HepG2 (cell line): ENCODE data around the gene CCDC57. TPM values are rescaled to one million over a fixed set of nuclear protein-coding genes. Genes with fewer than 3 reads are reported as not detected.

Source experiments
- HDAC1 ChIP-seq: sonication (generic); formaldehyde crosslinking; IDR thresholded peaks from 2 replicates; pipeline ENCODE4 v1.5.1; 2020; ENCODE audit warnings: mild to moderate bottlenecking, missing genetic modification reagents
- HNRNPLL ChIP-seq: fragments of 200-400 bp; formaldehyde crosslinking; IDR thresholded peaks from 2 replicates; pipeline ENCODE4 v1.6.1; 2017; ENCODE audit warnings: mild to moderate bottlenecking, low read depth, low read length; ENCODE audit not compliant: poor library complexity, severe bottlenecking
- HOXA5 ChIP-seq: sonication (generic); formaldehyde crosslinking; IDR thresholded peaks from 2 replicates; pipeline ENCODE4 v1.4.0; 2020; ENCODE audit warnings: missing genetic modification reagents
- MIER2 ChIP-seq: IDR thresholded peaks from 2 replicates; pipeline ENCODE4 v1.6.1; 2016; ENCODE audit warnings: missing biosample characterization, missing genetic modification reagents
- MLLT10 ChIP-seq: sonication (generic); formaldehyde crosslinking; IDR thresholded peaks from 2 replicates; pipeline ENCODE4 v1.4.0; 2020; ENCODE audit warnings: missing genetic modification reagents
- RNF2 ChIP-seq: fragments of 450-650 bp; conservative IDR thresholded peaks from 2 replicates; pipeline ENCODE4 v1.6.1; 2016; ENCODE audit warnings: low read depth
- SRY ChIP-seq: sonication (generic); formaldehyde crosslinking; IDR thresholded peaks from 2 replicates; pipeline ENCODE4 v1.8.0; 2022; ENCODE audit warnings: mild to moderate bottlenecking, missing genetic modification reagents
- SYNCRIP ChIP-seq: fragments of 200-400 bp; formaldehyde crosslinking; IDR thresholded peaks from 2 replicates; pipeline ENCODE4 v1.6.1; 2018; ENCODE audit warnings: mild to moderate bottlenecking, low read depth, low read length; ENCODE audit not compliant: insufficient read depth
- TIGD3 ChIP-seq: sonication (generic); formaldehyde crosslinking; IDR thresholded peaks from 2 replicates; pipeline ENCODE4 v1.5.1; 2020; ENCODE audit warnings: mild to moderate bottlenecking, missing genetic modification reagents, borderline replicate concordance
- ZFP41 ChIP-seq: sonication (generic); formaldehyde crosslinking; IDR thresholded peaks from 2 replicates; pipeline ENCODE4 v1.4.0; 2020; ENCODE audit warnings: mild to moderate bottlenecking, missing genetic modification reagents, borderline replicate concordance
- ZNF230 ChIP-seq: sonication (generic); formaldehyde crosslinking; IDR thresholded peaks from 2 replicates; pipeline ENCODE4 v1.4.0; 2020; ENCODE audit warnings: mild to moderate bottlenecking, missing genetic modification reagents
- ZNF788 ChIP-seq: sonication (generic); formaldehyde crosslinking; IDR thresholded peaks from 2 replicates; pipeline ENCODE4 v1.5.0; 2020; ENCODE audit warnings: mild to moderate bottlenecking, missing genetic modification reagents, borderline replicate concordance
- ZNF816 ChIP-seq: sonication (generic); formaldehyde crosslinking; IDR thresholded peaks from 2 replicates; pipeline ENCODE4 v1.8.0; 2022; ENCODE audit warnings: missing genetic modification reagents, mild to moderate bottlenecking, borderline replicate concordance
- ZNF883 ChIP-seq: sonication (generic); formaldehyde crosslinking; IDR thresholded peaks from 2 replicates; pipeline ENCODE4 v1.5.1; 2020; ENCODE audit warnings: mild to moderate bottlenecking, missing genetic modification reagents; ENCODE audit errors: not compliant biosample characterization
- polyA plus RNA-seq, 8 experiments: library from polyadenylated mRNA; depleted of rRNA in 3 of 8; stranded (reverse) in 7 of 8; unstranded in 1 of 8; fragments of >200 nt; fragmentation: Illumina TruSeq in 4 of 8; extraction: Trizol in 4 of 8; gene quantifications; 2 replicates each; pipeline versions ENCODE4 v1.2.1 to v1.2.3, GENCODE V29; 2011 to 2016; ENCODE audit warnings: low read depth in 4 of 8, missing spikeins in 1 of 8, mixed read lengths in 1 of 8; ENCODE audit not compliant: insufficient read depth in 1 of 8
- total RNA-seq, 5 experiments: library from RNA; depleted of rRNA; stranded (reverse); fragments of >200 nt; fragmentation: Illumina TruSeq; extraction: Trizol; gene quantifications; 2 replicates each; pipeline ENCODE4 v1.2.3, GENCODE V29; 2016; ENCODE audit warnings: low read depth in 1 of 5
- TF ChIP-seq, protein P1 (sequence below): sonication (generic); formaldehyde crosslinking; IDR thresholded peaks from 2 replicates; pipeline ENCODE4 v1.4.0; 2020; ENCODE audit warnings: missing genetic modification reagents, mild to moderate bottlenecking, borderline replicate concordance
- TF ChIP-seq, protein P2 (sequence below): sonication (generic); formaldehyde crosslinking; conservative IDR thresholded peaks from 2 replicates; pipeline ENCODE4 v1.8.0; 2022; ENCODE audit warnings: mild to moderate bottlenecking, moderate library complexity, missing genetic modification reagents
- TF ChIP-seq, protein P3 (sequence below), 2 experiments: sonication (generic) in 1 of 2; formaldehyde crosslinking in 1 of 2; IDR thresholded peaks; 2 replicates each; pipeline versions ENCODE4 v1.4.0 to v1.6.1; 2016 to 2020; ENCODE audit warnings: borderline replicate concordance in 1 of 2, low read depth in 1 of 2, mild to moderate bottlenecking in 1 of 2, missing genetic modification reagents in 1 of 2

CCDC57 gene
- total and polyA plus RNA-seq, 2 of the 13 experiments (the other 11 are each of a cell fraction or from before 2014, with no cell fraction given), result 59.3 to 59.9 TPM

- TF ChIP-seq HDAC1 (CRISPR knock-in tag) (peak; percentile 96), TIGD3 (CRISPR knock-in tag) (no peak; the same call in 1 of the 2 replicates), RNF2 (no peak), ZNF816 (CRISPR knock-in tag) (peak; percentile 87; the same call in 1 of the 2 replicates), HNRNPLL (peak; percentile 98), MLLT10 (CRISPR knock-in tag) (no peak), SYNCRIP (no peak), SRY (CRISPR knock-in tag) (peak; percentile 95), HOXA5 (no peak), ZNF788 (peak; percentile 93), MIER2 (CRISPR knock-in tag) (no peak), ZNF230 (CRISPR knock-in tag) (peak; percentile 25; the same call in 1 of the 2 replicates), ZNF883 (CRISPR knock-in tag) (peak; percentile 56), ZFP41 (CRISPR knock-in tag) (0 out of 2 replicates have a peak, but pooled peaks have one; percentile 14)
- TF ChIP-seq, protein P1, sequence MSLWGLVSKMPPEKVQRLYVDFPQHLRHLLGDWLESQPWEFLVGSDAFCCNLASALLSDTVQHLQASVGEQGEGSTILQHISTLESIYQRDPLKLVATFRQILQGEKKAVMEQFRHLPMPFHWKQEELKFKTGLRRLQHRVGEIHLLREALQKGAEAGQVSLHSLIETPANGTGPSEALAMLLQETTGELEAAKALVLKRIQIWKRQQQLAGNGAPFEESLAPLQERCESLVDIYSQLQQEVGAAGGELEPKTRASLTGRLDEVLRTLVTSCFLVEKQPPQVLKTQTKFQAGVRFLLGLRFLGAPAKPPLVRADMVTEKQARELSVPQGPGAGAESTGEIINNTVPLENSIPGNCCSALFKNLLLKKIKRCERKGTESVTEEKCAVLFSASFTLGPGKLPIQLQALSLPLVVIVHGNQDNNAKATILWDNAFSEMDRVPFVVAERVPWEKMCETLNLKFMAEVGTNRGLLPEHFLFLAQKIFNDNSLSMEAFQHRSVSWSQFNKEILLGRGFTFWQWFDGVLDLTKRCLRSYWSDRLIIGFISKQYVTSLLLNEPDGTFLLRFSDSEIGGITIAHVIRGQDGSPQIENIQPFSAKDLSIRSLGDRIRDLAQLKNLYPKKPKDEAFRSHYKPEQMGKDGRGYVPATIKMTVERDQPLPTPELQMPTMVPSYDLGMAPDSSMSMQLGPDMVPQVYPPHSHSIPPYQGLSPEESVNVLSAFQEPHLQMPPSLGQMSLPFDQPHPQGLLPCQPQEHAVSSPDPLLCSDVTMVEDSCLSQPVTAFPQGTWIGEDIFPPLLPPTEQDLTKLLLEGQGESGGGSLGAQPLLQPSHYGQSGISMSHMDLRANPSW (CRISPR knock-in tag), result no peak; the same call in 1 of the 2 replicates
- TF ChIP-seq, protein P2, sequence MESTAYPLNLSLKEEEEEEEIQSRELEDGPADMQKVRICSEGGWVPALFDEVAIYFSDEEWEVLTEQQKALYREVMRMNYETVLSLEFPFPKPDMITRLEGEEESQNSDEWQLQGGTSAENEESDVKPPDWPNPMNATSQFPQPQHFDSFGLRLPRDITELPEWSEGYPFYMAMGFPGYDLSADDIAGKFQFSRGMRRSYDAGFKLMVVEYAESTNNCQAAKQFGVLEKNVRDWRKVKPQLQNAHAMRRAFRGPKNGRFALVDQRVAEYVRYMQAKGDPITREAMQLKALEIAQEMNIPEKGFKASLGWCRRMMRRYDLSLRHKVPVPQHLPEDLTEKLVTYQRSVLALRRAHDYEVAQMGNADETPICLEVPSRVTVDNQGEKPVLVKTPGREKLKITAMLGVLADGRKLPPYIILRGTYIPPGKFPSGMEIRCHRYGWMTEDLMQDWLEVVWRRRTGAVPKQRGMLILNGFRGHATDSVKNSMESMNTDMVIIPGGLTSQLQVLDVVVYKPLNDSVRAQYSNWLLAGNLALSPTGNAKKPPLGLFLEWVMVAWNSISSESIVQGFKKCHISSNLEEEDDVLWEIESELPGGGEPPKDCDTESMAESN (CRISPR knock-in tag), result peak; percentile 97
- TF ChIP-seq, protein P3, sequence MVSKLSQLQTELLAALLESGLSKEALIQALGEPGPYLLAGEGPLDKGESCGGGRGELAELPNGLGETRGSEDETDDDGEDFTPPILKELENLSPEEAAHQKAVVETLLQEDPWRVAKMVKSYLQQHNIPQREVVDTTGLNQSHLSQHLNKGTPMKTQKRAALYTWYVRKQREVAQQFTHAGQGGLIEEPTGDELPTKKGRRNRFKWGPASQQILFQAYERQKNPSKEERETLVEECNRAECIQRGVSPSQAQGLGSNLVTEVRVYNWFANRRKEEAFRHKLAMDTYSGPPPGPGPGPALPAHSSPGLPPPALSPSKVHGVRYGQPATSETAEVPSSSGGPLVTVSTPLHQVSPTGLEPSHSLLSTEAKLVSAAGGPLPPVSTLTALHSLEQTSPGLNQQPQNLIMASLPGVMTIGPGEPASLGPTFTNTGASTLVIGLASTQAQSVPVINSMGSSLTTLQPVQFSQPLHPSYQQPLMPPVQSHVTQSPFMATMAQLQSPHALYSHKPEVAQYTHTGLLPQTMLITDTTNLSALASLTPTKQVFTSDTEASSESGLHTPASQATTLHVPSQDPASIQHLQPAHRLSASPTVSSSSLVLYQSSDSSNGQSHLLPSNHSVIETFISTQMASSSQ (IDR thresholded peaks at IDR 0.05; ENCODE audit: low read depth), result no peak
- TF ChIP-seq, protein P3 (CRISPR knock-in tag; IDR thresholded peaks at IDR 0.05; ENCODE audit: borderline replicate concordance), result peak; percentile 70
These were observed at the start of gene CCDC57 (continued) for GRCh38 chr17:82212331-82213250.
